ENCODE measurements around the gene C4orf51. TPM values are rescaled to one million over a fixed set of nuclear protein-coding genes. Genes with fewer than 3 reads are reported as not detected.
"Not testable (repeated sequence)": the region's sequence is repeated elsewhere in the genome, so short reads cannot be mapped to it uniquely, and the experiment has no call there.

The C4orf51 gene
- total RNA-seq = not detected

DNA sequence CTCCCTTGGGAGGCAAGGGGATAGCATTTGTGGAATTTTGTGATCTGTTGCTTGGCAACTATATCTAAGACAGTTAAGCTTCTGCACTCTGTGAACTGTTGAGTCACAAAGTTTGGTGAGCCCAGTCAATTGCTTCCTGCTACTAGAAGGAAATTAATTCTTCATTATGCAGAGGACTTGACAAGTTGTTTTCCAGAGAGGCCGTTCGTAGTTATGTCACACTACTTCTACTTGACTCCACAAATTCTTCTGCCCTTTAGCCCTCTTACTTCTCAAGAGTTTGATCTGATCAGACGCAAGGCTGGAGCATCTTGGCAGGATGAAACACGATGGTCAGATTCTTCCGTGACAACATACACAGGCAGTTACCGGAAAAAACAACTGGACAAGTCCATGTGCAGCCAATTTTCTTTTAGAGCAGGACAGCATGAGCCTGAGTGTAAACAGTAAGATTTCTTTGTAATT, at the start of gene C4orf51:
Gene C4orf51, plus strand, starts transcription at position 156 of the 465 bp plus-strand sequence. Its CDS starts 58 bp downstream, at position 214.
- DNase-seq = peak; percentile 67

DNA sequence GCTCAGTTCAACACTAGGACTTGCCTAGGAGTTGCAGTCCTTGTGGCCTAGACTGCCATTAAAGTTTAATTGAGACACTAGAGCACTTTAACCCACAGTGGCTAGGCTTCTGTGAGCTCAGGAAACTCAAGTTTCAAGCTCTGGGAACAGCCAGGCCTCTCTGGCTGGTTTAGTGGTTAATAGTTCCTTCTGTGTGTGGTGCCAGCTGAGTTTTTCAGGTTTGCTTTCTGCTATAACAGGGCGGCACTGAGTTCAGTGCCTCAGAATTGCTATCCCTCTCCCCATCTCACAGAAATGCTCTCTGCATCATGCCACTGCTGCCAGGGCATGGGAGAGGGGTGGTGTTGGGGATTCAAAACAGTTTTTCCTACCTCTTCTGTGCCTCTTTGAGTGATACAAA, 44.8 kb upstream of the C4orf51 start:
- DNase-seq = no peak

DNA sequence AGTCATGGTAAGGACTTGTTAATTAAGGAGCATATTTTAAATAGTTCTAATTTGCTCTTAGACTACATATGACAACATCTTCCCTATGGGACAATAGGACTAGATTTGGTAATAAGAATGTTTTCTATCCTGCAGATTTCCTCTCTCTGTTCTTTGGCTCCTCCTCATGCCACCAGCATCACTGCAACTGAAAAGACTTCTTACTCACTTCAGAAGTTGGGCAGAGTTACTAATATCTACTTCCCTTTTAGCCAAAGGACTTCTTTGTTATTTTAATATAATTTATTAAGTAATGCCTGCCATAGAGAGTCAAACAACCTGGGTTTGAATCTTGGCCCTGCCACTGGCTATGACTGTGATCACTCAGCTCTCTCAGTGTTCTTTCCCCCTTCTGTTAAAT, 44.3 kb upstream of the C4orf51 start:
- no peak for DNase-seq

DNA sequence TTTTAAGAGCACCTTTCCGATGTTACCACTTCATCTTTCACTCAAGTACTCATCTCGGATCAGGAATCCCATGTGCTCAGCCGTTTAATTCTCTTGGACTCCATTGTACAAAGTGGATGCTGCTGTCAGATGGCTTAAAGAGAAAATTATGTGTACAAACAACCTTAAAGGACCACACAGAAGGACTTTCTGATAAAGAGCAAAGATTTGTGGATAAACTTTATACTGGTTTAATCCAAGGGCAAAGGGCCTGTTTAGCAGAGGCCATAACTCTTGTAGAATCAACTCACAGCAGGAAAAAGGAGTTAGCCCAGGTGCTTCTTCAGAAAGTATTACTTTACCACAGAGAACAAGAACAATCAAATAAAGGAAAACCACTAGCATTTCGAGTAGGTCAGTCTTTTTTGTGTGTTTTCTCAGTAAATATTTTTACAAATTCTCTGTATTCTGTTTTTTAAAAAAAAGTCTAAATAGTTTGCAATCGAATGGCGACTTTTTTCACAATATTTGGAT, 40.7 kb upstream of the C4orf51 start:
- no peak for DNase-seq

DNA sequence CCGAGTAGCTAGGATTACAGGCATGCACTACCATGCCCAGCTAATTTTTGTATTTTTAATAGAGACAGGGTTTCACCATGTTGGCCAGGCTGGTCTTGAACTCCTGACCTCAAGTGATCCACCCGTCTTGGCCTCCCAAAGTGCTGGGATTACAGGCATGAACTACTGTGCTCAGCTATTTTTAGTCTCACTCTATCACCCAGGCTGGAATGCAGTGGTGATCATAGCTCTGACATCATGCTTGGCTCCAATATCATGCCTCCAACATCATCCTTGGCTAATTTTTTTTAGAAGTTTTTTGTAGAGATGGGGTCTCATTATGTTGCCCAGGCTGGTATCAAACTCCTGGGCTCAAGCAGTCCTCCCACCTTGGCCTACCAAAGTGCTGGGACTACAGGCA, 39.7 kb upstream of the C4orf51 start:
- DNase-seq = peak; percentile 36

DNA sequence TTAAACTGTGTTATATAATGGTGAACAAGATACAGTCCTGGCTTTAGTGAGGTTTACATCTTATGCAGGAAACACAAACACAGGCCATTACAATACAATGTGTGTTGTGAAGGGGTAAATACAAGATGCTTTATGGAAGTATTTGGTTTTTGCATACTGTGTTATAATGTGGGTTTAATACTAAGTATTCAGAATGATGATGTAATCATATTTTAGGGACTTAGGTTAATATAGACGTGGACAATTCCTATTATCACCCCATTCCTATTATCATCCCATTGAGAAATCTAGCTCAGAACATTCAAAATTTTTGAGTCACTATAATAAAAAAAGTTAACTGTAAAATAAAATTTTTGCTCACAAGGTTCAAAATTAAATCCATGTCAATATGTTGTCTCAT, 36.7 kb upstream of the C4orf51 start:
- DNase-seq = no peak

DNA sequence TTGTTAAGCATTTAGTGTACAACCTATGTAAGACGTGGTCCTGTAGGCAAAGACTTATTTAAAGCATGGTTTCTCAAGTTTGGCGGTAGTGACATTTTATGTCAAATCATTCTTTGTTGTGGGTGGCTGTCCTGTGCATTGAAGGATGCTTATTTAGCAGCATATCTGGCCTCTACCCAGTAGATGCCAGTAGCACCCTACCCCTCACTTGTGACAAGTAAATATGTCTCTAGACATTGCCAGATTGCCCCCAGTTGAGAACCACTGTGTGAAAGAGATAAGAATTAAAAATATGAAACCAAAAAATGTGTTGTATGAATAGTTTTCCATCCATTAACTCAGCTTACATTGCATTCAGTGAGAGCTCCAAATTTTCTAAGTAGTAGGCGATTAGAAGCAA, 35.2 kb upstream of the C4orf51 start:
- no peak for DNase-seq

DNA sequence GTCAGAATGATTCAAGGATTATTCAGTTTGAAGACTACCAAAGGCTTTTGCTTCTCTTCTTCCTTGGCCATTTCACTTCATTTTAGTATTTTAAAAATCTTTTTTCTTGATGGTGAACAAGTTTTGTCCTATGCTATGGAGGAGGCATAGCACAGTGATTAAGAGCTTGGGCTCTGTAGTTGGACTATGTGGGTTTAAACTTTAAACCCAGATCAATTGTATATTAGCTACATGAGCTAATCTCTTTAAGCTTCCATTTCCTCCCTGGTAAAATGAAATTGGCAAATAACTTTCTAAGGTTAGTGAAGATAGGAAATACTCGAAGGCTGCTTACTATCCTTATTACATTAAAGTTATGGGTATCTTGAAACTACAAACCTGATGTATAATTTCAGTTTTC, 23.8 kb upstream of the C4orf51 start:
- no peak for DNase-seq

DNA sequence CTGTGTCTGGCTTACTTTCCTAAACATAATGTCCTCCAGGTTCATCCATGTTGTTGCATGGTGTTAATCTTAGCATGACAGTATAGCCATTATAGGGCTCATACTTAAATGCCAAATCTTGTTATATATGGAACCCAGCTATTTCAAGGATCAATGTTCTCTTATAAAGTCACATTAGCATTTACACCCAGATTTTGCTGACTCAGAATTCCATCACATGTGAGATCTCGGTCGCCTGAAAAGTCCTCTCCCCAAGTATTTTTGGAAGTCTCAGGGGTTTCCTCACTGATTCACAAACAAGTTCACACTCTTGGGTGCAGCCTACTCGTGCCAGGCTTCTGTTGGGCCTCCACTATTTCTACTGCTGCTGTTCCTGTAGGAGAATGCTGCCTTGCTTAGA, 19.9 kb upstream of the C4orf51 start:
- no peak for DNase-seq

DNA sequence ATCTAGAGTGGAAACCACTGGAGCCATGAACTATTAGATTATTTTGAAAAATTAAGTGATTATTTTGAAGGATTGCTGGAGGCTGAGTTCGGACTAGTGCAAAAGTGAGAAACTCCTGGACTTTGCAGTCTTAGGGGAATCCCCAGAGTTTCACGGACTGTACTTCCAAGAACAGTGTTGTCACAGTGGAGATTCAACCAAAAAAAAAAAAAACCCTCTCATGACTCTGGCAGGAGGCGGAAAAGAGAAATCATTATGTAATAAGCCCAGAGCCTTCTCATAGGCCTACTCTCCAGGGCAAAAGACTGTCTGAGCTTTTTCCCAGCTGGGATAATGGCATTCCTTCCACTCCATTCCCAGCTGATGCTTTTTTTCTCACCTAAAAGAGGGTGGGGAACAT, 16.8 kb upstream of the C4orf51 start:
- DNase-seq = no peak

DNA sequence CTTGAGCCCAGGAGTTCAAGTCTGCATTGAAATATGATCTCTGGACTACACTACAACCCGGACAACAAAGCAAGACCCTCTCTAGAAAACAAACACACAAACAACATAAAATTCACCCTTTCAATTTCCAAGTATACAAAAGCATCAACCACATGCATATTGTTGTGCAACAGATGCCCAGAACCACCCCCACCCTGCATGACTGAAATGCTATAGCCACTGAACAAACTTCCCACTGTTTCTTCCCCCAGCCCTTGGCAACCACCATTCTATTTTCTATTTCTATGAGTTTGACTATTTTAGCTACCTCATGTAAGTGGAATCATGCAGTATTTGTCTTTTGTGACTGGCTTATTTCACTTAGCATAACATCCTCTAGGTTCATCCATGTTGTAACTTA, 14.2 kb upstream of the C4orf51 start:
- no peak for DNase-seq

DNA sequence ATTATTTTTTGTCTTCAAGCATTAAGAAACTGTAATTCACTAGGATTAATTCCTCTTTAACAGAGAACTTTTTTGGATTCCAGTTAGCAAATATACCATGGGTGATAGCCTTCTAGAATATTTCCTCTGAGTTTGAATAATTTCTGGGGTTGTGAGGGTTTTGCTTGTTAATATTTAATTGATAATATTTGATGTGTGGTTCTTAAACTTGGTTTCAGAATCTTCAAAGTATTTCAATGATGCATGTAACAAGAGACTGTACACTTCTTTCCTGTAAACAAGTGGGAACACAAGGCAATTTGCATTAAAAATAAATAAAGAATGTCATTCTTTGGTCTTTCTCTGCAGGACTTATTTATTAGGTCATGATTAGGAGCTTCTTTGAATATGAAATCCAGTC, 9.5 kb upstream of the C4orf51 start:
- no peak for DNase-seq

DNA sequence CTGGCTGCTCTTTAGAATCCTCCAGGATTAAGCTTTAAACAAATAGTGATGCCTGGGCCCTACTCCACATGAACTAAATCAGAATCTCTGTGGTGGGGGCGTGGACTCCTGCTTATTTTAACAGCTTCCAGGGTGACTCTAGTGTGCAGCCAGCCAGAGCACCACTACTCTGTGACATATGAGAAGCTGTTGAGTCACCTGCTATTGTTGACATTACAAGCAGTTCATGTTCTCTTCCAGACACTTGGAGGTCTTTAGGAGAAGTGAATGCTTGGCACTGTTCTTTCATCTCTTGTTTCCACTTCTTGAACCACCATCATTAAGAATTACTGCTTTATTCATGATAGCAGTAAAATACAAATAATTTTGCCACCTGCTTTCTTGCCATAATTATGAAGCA, 426 bp upstream of the C4orf51 start:
- peak; percentile 85 for DNase-seq

DNA sequence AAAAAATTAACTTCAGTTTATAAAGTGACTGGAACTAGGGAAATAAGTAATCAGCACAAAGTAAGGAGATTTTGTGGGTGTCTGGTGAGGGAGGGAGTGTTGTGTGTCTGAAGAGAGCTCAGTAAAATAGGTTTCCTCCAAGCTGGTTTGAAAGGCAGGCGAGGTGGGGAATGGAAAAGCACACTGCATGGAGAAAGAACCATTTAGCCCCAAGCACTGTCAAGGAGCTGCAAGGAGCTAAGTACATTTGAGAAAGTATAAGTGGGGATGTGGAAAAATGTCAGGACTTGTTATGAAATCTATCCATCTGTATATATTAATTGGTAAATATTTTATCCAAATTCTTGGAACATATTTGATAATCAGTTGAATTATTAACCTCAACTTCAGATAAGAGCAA, 956 bp downstream of the C4orf51 start:
- DNase-seq = no peak

DNA sequence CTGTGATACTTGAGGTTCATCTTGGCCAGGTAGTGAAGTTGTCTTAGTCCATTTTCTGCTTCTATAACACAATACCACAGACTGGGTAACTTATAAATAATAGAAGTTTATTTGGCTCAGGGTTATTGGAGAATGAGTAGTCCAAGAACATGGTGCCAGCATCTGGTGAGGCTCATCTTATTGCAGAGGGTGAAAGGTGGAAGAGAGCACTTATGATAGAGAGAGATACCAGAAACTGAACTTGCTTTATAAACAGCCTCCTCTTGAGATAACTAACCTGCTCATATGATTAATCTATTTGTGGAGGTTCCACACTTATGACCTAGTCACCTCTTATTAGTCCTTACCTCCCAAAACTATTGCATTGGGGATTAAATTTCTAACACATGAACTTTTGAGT, 1.6 kb downstream of the C4orf51 start:
- no peak for DNase-seq

DNA sequence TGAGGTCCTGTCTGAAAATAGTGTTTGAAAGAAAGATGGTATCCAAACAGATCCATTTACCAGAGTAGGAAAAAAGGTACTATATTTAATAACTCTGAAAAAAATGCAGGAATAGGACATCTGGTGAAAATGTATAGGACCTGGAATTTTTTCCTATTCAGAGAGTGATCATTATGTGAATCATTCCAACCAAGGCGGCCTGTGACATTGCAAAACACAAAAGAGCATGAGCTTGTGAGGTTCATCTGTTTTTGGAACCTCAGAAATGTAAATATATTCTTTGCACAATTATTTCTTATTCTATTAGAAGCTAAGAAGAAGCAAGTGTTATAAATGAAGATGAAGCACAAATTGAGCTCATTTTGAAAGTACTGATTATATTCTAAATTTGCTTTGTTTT, 2.0 kb downstream of the C4orf51 start:
- no peak for DNase-seq

DNA sequence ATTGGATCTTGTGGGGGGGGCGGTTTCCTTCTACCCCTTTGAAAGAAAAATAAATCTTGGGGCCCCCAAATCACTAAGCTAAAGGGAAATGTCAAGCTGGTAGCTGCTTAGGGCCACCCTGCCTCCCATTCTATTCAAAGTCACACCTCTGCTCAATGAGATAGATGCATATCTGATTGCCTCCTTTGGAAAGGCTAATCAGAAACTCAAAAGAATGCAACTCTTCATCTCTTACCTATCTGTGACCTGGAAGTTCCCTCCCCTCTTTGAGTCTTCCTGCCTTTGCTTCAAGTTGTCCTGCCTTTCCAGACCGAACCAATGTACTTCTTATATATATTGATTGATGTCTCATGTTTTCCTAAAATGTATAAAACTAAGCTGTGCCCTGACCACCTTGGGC, 7.0 kb downstream of the C4orf51 start:
- no peak for DNase-seq

DNA sequence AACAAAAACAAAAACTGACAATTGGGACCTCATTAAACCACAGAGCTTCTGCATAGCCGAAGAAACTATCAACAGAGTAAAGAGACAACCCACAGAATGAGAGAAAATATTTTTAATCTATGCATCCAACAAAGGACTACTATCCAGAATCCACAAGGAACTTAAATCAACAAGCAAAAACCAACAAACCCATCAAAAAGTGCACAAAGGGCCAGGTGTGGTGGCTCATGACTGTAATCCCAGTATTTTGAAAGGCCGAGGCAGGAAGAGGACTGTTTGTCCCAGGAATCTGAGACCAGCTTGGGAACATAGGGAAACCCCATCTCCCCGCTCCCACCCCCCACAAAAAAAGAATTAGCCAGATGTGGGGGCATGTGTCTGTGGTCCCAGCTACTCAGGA, 10.7 kb downstream of the C4orf51 start:
- DNase-seq = no peak

DNA sequence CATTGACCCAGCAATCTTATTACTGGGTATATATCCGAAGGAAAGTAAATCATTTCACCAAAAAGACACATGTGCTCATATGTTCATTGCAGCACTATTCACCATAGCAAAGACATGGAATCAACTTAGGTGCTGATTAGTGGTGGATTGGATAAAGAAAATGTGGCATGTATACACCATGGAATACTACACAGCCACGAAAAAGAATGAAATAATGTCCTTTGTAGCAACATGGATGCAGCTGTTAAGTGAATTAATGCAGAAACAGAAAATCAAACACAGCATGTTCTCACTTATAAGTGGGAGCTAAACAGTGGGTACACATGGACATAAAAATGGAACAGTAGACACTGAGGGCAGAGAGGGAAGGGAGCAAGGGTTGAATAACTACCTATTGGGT, 11.5 kb downstream of the C4orf51 start:
- DNase-seq = not testable (repeated sequence)

DNA sequence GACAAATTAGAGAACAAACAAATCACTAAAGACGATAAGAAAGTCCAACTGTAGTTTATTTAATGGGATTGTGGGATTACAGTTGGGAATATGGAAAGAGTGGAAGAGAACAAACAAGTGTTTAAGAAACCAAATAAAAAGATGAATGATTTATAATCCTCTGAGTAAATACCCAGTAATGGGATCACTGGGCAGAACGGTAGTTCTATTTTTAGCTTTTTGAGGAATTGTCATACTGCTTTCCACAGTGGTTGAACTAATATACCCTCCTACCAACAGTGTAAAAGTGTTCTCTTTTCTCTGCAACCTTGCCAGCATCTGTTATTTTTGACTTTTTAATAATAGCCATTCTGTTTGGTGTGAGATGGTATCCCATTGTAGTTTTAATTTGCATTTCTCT, 15.0 kb downstream of the C4orf51 start:
- no peak for DNase-seq

DNA sequence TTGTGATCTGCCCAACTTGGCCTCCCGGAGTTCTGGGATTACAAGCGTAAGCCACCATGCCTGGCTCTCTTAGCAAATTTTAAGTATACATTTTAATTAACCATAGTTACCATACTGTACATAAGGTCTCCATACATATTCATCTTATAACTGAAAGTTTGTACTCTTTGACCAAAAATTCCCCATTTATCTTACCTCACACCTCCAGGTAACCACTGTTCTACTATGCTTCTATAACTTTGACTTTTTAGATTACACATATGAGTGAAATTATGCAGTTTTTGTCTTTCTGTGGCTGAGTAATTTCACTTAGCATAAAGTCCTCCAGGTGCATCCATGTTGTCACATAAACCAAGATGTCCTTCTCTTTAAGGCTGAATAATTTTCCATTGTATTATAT, 17.4 kb downstream of the C4orf51 start:
- no peak for DNase-seq

DNA sequence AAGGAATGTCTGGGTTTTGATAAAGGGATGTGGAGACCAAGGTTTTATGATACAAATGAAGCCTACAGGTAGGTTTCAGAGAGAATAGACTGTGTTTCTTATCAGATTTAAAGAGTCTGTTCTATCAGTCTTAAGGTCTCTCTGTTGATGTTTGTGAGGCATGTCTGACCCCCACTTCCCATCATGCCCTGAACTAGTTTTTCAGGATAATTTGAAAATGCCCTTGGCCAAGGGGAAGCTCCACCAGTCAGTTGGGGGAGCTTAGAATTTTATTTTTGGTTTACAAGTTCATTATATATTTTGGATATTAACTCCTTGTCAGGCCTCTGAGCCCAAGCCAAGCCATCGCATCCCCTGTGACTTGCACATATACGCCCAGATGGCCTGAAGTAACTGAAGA, 18.6 kb downstream of the C4orf51 start:
- no peak for DNase-seq

DNA sequence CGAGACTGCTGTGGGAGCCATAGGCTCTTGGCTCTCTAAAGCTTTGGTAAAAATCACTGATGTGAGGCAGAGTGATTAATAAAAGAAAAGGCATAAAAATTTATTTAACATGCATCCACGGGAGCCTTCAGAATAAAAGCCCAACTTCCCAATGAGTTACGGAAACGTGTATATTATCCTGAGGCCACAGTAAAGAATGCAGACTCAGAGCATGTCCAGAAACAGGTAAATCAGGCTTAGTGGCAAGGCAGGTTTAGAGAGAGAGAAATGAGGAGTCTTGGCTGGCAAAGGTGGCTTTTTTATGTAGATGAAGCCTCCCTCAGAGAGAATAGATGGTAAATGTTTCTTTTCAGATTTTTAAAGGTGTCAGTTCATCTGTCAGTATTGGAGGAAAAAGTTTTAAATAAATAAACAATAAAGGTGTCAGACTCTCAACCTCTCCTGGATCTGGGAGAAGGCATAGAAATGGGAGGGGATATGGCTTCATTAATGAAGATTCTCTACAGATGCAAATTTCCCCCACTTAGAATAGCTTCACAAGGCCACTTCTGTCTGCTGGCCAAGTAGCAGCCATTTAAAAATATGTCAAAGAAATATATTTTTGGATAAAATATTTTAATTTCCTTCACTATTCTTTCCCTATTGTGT, 24.0 kb downstream of the C4orf51 start:
- DNase-seq = peak; percentile 55

DNA sequence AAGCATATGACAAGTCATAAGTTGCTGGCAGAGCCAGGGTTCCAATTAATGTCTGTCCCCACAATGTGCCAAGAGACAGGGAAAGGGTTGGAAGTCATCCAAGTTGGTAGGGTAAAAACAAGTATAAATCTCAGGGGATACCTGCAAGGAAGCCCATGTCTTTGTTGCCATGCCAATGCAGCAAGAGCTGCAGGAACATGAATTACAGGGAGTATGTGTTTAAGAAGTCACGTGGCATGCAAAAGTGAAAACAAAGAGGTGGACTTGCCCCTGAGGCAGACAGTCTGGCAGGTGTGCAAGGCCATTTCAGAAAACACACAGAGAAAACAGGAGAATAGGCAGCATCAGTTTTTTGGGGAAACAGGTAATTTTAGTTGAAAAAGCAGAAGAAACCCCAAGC, 29.4 kb downstream of the C4orf51 start:
- DNase-seq = peak; percentile 24

DNA sequence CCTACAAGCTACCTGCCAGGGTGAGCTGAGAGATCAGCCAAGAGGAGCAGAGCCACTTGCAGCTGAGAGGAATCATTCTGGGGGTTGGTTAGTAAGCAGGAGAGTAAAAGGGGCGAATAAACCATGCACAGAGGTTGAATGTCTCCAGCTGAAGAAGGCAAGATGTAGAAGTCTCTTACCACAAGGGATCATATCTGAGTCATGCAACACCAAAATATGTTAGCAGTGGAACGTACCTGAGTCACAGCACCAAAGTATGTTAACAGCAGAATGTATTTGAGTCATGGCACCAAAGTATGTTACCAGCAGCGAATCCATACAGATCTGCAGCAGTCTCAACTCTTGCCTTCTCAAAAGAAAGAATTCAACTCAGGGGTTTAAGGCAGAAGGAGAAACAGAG, 29.9 kb downstream of the C4orf51 start:
- DNase-seq = no peak

All from tongue (tissue), 2 donors.